IMR-90 (cell line): ENCODE measurements around the gene SLC6A2. TPM values are rescaled to one million over a fixed set of nuclear protein-coding genes. Genes with fewer than 3 reads are reported as not detected.

Experiments used
- ATAC-seq: fragments of 200-7000 bp; cut with Tn5 transposase; 2 replicates; pipeline ENCODE4 v1.9.1; 2020; ENCODE audit warnings: low read depth, mild to moderate bottlenecking, moderate library complexity
- BruUV-seq: library from RNA; stranded (reverse); fragments of 400-500 nt; replicated peaks from 2 replicates; lab custom pipeline; 2021; lab: Mats Ljungman, UMichigan
- CTCF ChIA-PET: fragments of 300-600 bp; formaldehyde crosslinking; extraction: SDS; loops from one replicate; lab custom pipeline; 2021; ENCODE audit warnings: antibody characterized with exemption; lab: Yijun Ruan, JAX
- POLR2A ChIA-PET: fragments of 300-600 bp; sonication (Branson Sonifier 250); formaldehyde crosslinking; loops from one replicate; lab custom pipeline; 2022; ENCODE audit warnings: antibody characterized with exemption; ENCODE audit not compliant: unreplicated experiment; lab: Charles Lee
- DNase-seq: peaks from one replicate; pipeline ENCODE4 v3.0.0; 2013
- H2AFZ ChIP-seq: replicated peaks from 2 replicates; pipeline ENCODE3; 2013; ENCODE audit warnings: low read length, mild to moderate bottlenecking; ENCODE audit not compliant: poor library complexity
- H2AK5ac ChIP-seq: 2 replicates; pipeline ENCODE4 v1.6.1; 2013; ENCODE audit warnings: low read depth, low read length, inconsistent platforms
- H2AK9ac ChIP-seq: replicated peaks from 2 replicates; pipeline ENCODE3; 2013; ENCODE audit warnings: mild to moderate bottlenecking, low read depth, low read length, moderate library complexity; ENCODE audit not compliant: poor library complexity
- H2BK120ac ChIP-seq: 2 replicates; pipeline ENCODE4 v1.6.1; 2013; ENCODE audit warnings: low read depth, low read length, inconsistent platforms
- H2BK15ac ChIP-seq: 3 replicates; pipeline ENCODE4 v1.6.1; 2013; ENCODE audit warnings: low read depth, low read length, inconsistent platforms
- H2BK20ac ChIP-seq: 2 replicates; pipeline ENCODE4 v1.6.1; 2013; ENCODE audit warnings: low read depth, mild to moderate bottlenecking, inconsistent platforms, low read length, moderate library complexity
- H2BK5ac ChIP-seq: 2 replicates; pipeline ENCODE4 v1.6.1; 2013; ENCODE audit warnings: mild to moderate bottlenecking, low read depth, low read length, inconsistent platforms; ENCODE audit not compliant: poor library complexity, severe bottlenecking
- H3K14ac ChIP-seq: replicated peaks from 2 replicates; pipeline ENCODE4 v1.6.1; 2013; ENCODE audit warnings: low read depth, low read length, inconsistent platforms
- H3K18ac ChIP-seq: 2 replicates; pipeline ENCODE4 v1.6.1; 2013; ENCODE audit warnings: low read depth, low read length, control low read depth
- H3K23ac ChIP-seq: 2 replicates; pipeline ENCODE4 v1.6.1; 2013; ENCODE audit warnings: low read depth, low read length, inconsistent platforms
- H3K27ac ChIP-seq: 2 replicates; pipeline ENCODE4 v1.5.1; 2013; ENCODE audit warnings: mild to moderate bottlenecking, control low read depth, low read length; ENCODE audit not compliant: insufficient read depth
- H3K27me3 ChIP-seq: 2 replicates; pipeline ENCODE4 v1.6.1; 2013; ENCODE audit warnings: low read length; ENCODE audit not compliant: control insufficient read depth, insufficient read depth
- H3K36me3 ChIP-seq: 2 replicates; pipeline ENCODE4 v1.6.1; 2013; ENCODE audit warnings: low read length, mixed read lengths; ENCODE audit not compliant: control insufficient read depth, insufficient read depth
- H3K4ac ChIP-seq: 2 replicates; pipeline ENCODE4 v1.6.1; 2013; ENCODE audit warnings: low read depth, low read length, inconsistent platforms
- H3K4me1 ChIP-seq: 2 replicates; pipeline ENCODE4 v1.6.1; 2013; ENCODE audit warnings: low read length, mixed read lengths; ENCODE audit not compliant: control insufficient read depth, insufficient read depth
- H3K4me2 ChIP-seq: 2 replicates; pipeline ENCODE4 v1.6.1; 2013; ENCODE audit warnings: low read depth, mild to moderate bottlenecking, control low read depth, low read length, moderate library complexity
- H3K4me3 ChIP-seq: 2 replicates; pipeline ENCODE4 v1.5.1; 2013; ENCODE audit warnings: low read depth, mild to moderate bottlenecking, control low read depth, low read length, moderate library complexity; ENCODE audit not compliant: insufficient read depth
- H3K56ac ChIP-seq: 2 replicates; pipeline ENCODE4 v1.6.1; 2013; ENCODE audit warnings: low read length, inconsistent platforms; ENCODE audit not compliant: insufficient read depth; ENCODE audit errors: extremely low read depth
- H3K79me1 ChIP-seq, 2 experiments: 2 replicates each; pipeline ENCODE4 v1.6.1; 2013; ENCODE audit warnings: low read length in 2 of 2, inconsistent platforms in 1 of 2, low read depth in 1 of 2
- H3K9ac ChIP-seq: 2 replicates; pipeline ENCODE4 v1.6.1; 2013; ENCODE audit warnings: low read depth, low read length, control low read depth
- H3K9me1 ChIP-seq: 2 replicates; pipeline ENCODE4 v1.6.1; 2013; ENCODE audit warnings: low read length, inconsistent platforms; ENCODE audit not compliant: insufficient read depth
- H3K9me3 ChIP-seq: 2 replicates; pipeline ENCODE4 v1.6.1; 2013; ENCODE audit warnings: low read length; ENCODE audit not compliant: control insufficient read depth, insufficient read depth
- H4K20me1 ChIP-seq: 2 replicates; pipeline ENCODE4 v1.6.1; 2013; ENCODE audit warnings: low read length, inconsistent platforms; ENCODE audit not compliant: insufficient read depth
- H4K5ac ChIP-seq: 2 replicates; pipeline ENCODE4 v1.6.1; 2013; ENCODE audit warnings: mild to moderate bottlenecking, low read depth, low read length, control low read depth
- H4K8ac ChIP-seq, 2 experiments: 2 replicates each; pipeline ENCODE4 v1.6.1; 2013; ENCODE audit warnings: low read depth in 2 of 2, low read length in 2 of 2, control low read depth in 1 of 2, inconsistent platforms in 1 of 2
- H4K91ac ChIP-seq: 2 replicates; pipeline ENCODE4 v1.6.1; 2013; ENCODE audit warnings: low read depth, low read length, inconsistent platforms; ENCODE audit not compliant: insufficient read depth
- BHLHE40 ChIP-seq: fragments of 150-350 bp; IDR thresholded peaks from 2 replicates; pipeline ENCODE4 v1.6.1; 2016; ENCODE audit warnings: mild to moderate bottlenecking, low read depth, low read length
- CEBPB ChIP-seq: IDR thresholded peaks from 2 replicates; pipeline ENCODE4 v1.6.1; 2012; ENCODE audit warnings: low read depth, low read length, improper control_type of control experiment
- CHD1 ChIP-seq: IDR thresholded peaks from 2 replicates; pipeline ENCODE4 v1.6.1; 2012; ENCODE audit warnings: low read depth, low read length, improper control_type of control experiment
- CTCF ChIP-seq: conservative IDR thresholded peaks from 2 replicates; pipeline ENCODE4 v1.5.1; 2012; ENCODE audit warnings: mild to moderate bottlenecking, low read depth, low read length, improper control_type of control experiment
- FOS ChIP-seq: fragments of 150-350 bp; IDR thresholded peaks from 2 replicates; pipeline ENCODE4 v1.6.1; 2016; ENCODE audit warnings: low read depth, low read length
- MAFK ChIP-seq: IDR thresholded peaks from 2 replicates; pipeline ENCODE4 v1.6.1; 2012; ENCODE audit warnings: low read depth, low read length, improper control_type of control experiment
- MAZ ChIP-seq: IDR thresholded peaks from 2 replicates; pipeline ENCODE4 v1.6.1; 2012; ENCODE audit warnings: low read depth, mild to moderate bottlenecking, low read length, improper control_type of control experiment, moderate library complexity, borderline replicate concordance
- MXI1 ChIP-seq: IDR thresholded peaks from 2 replicates; pipeline ENCODE4 v1.6.1; 2012; ENCODE audit warnings: low read depth, mild to moderate bottlenecking, low read length, moderate library complexity, borderline replicate concordance
- NFE2L2 ChIP-seq: fragments of 150-350 bp; IDR thresholded peaks from 2 replicates; pipeline ENCODE4 v1.6.1; 2016; ENCODE audit warnings: low read depth, mild to moderate bottlenecking, low read length
- POLR2A ChIP-seq: IDR thresholded peaks from 2 replicates; pipeline ENCODE4 v1.6.1; 2012; ENCODE audit warnings: mild to moderate bottlenecking, low read depth, low read length
- RAD21 ChIP-seq: IDR thresholded peaks from 2 replicates; pipeline ENCODE4 v1.6.1; 2012; ENCODE audit warnings: low read length, improper control_type of control experiment
- RCOR1 ChIP-seq: IDR thresholded peaks from 2 replicates; pipeline ENCODE4 v1.6.1; 2012; ENCODE audit warnings: mild to moderate bottlenecking, low read length, improper control_type of control experiment; ENCODE audit not compliant: insufficient replicate concordance
- RFX5 ChIP-seq: IDR thresholded peaks from 2 replicates; pipeline ENCODE4 v1.8.0; 2012; ENCODE audit warnings: low read depth, mild to moderate bottlenecking, low read length, moderate library complexity
- SMC3 ChIP-seq: fragments of 150-350 bp; IDR thresholded peaks from 2 replicates; pipeline ENCODE4 v1.6.1; 2016; ENCODE audit warnings: low read depth, mild to moderate bottlenecking, antibody characterized with exemption, low read length, moderate library complexity
- USF2 ChIP-seq: fragments of 150-350 bp; IDR thresholded peaks from 2 replicates; pipeline ENCODE4 v1.6.1; 2017; ENCODE audit warnings: mild to moderate bottlenecking, antibody characterized with exemption, low read length, low read depth
- WGBS, 2 experiments: methylation state at CpG; one replicate each; pipeline versions ENCODE4 v1.1.5 to v1.1.7; 2013; ENCODE audit warnings: missing lambda C conversion rate in 2 of 2; ENCODE audit not compliant: insufficient read length in 1 of 2; ENCODE audit errors: extremely low coverage in 2 of 2; 5-methylcytosine and 5-hydroxymethylcytosine counted together
- dilution Hi-C: fragments of 300-500 bp; cut with HindIII; formaldehyde crosslinking; loops from one replicate; pipeline ENCODE4 v1.14.3; 2018; ENCODE audit warnings: low sequenced_read_pairs; ENCODE audit not compliant: unreplicated experiment
- in situ Hi-C: fragments of 300-500 bp; cut with MboI; formaldehyde crosslinking; loops from 3 replicates; pipeline ENCODE4 v1.14.3; 2019; ENCODE audit warnings: low sequenced_read_pairs, inconsistent platforms, mixed read lengths
- intact Hi-C: fragments of 100-400 bp; cut with micrococcal nuclease; formaldehyde crosslinking; loops from 2 replicates; pipeline ENCODE4 v1.10.0; 2022
- polyA plus RNA-seq, 3 experiments: library from polyadenylated mRNA; depleted of rRNA; stranded (reverse); fragments of >200 nt; gene quantifications; 2 replicates each; pipeline ENCODE4 v1.2.3, GENCODE V29; 2012; ENCODE audit warnings: low replicate concordance in 1 of 3
- total RNA-seq: library from RNA; depleted of rRNA; stranded (reverse); fragments of >200 nt; gene quantifications from 2 replicates; pipeline ENCODE4 v1.2.3, GENCODE V29; 2012
- TF ChIP-seq, protein P1 (sequence below): fragments of 150-350 bp; IDR thresholded peaks from 2 replicates; pipeline ENCODE4 v1.6.1; 2016; ENCODE audit warnings: low read depth, mild to moderate bottlenecking, low read length, moderate library complexity, borderline replicate concordance

Gene SLC6A2
- total and polyA plus RNA-seq, 2 of the 4 experiments (the other 2 are of a cell fraction), result not detected

- BruUV-seq, result no TSS peak
- Histone ChIP-seq H3K4ac (no peak overlapping the region), H4K91ac (no peak overlapping the region), H4K20me1 (no peaks in the 10 kb centered on the region), H3K14ac (no peak overlapping the region), H3K9ac (no peak overlapping the region), H2AK5ac (no peak overlapping the region), H2AFZ (no peak overlapping the region), H2BK120ac (no peak overlapping the region), H3K56ac (no peak overlapping the region), H3K27me3 (no peaks in the 10 kb centered on the region), H3K4me1 (no peaks in the 10 kb centered on the region), H2AK9ac (no peak overlapping the region), H2BK20ac (no peak overlapping the region), H3K4me2 (no peak overlapping the region), H3K4me3 (no peak overlapping the region), H3K27ac (no peak overlapping the region), H4K8ac (no peak overlapping the region), H3K79me1 (no peaks in the 10 kb centered on the region), H3K9me3 (no peaks in the 10 kb centered on the region), H3K9me1 (no peaks in the 10 kb centered on the region), H4K5ac (no peak overlapping the region), H2BK15ac (no peak overlapping the region), H3K18ac (no peak overlapping the region), H2BK5ac (no peak overlapping the region), H3K23ac (no peak overlapping the region), H3K36me3 (no peaks in the 10 kb centered on the region)
- POLR2A ChIA-PET, result no interaction called here
- no peak for TF ChIP-seq RFX5
- no peak for TF ChIP-seq CHD1
- TF ChIP-seq CTCF, result no peak
- TF ChIP-seq MXI1, result no peak
- TF ChIP-seq FOS, result no peak
- no peak for TF ChIP-seq BHLHE40
- no peak for TF ChIP-seq USF2
- TF ChIP-seq NFE2L2, result no peak
- no peak for TF ChIP-seq CEBPB
- no peak for TF ChIP-seq SMC3
- TF ChIP-seq, protein P1, sequence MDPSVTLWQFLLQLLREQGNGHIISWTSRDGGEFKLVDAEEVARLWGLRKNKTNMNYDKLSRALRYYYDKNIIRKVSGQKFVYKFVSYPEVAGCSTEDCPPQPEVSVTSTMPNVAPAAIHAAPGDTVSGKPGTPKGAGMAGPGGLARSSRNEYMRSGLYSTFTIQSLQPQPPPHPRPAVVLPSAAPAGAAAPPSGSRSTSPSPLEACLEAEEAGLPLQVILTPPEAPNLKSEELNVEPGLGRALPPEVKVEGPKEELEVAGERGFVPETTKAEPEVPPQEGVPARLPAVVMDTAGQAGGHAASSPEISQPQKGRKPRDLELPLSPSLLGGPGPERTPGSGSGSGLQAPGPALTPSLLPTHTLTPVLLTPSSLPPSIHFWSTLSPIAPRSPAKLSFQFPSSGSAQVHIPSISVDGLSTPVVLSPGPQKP, result no peak
- TF ChIP-seq POLR2A, result no peak
- TF ChIP-seq RCOR1, result no peak
- TF ChIP-seq RAD21, result no peak
- TF ChIP-seq MAZ, result no peak
- TF ChIP-seq MAFK, result no peak
- in situ Hi-C loops, result no loop called here
- WGBS, 2 experiments, result 62% methylated on average over 3 of the region's 9 CpGs; no CpG with 5 or more reads in 1 of the 2 experiments
- ATAC-seq (no peak), DNase-seq (no peak)
- CTCF ChIA-PET, result no interaction called here
- dilution Hi-C loops, result no loop called here
- intact Hi-C loops, result no loop called here
These were observed 82.2 kb downstream of the SLC6A2 start for GRCh38 chr16:55737966-55738365.
